GM06990 (cell line): Measurements from ENCODE around the gene MAN2B1.

ENCODE experiments used
- DNase-seq: peaks from one replicate; pipeline ENCODE4 v3.0.0-alpha.2; 2011; ENCODE audit not compliant: insufficient read length; ENCODE audit errors: extremely low read depth
- H3K27me3 ChIP-seq: replicated peaks from 2 replicates; pipeline ENCODE4 v1.6.0; 2011; ENCODE audit warnings: low read length; ENCODE audit not compliant: control insufficient read depth, insufficient read depth
- H3K36me3 ChIP-seq: 2 replicates; pipeline ENCODE4 v1.5.1; 2011; ENCODE audit warnings: low read length; ENCODE audit not compliant: control insufficient read depth, insufficient read depth
- H3K4me3 ChIP-seq: replicated peaks from 2 replicates; pipeline ENCODE4 v1.5.1; 2011; ENCODE audit warnings: low read depth, mild to moderate bottlenecking, control low read depth, low read length
- TF ChIP-seq, protein P1 (sequence below): IDR thresholded peaks from 2 replicates; pipeline ENCODE4 v1.5.1; 2011; ENCODE audit warnings: low read length, control low read depth, mild to moderate bottlenecking, inconsistent platforms; ENCODE audit not compliant: insufficient read depth, poor library complexity, severe bottlenecking

The MAN2B1 gene

DNA sequence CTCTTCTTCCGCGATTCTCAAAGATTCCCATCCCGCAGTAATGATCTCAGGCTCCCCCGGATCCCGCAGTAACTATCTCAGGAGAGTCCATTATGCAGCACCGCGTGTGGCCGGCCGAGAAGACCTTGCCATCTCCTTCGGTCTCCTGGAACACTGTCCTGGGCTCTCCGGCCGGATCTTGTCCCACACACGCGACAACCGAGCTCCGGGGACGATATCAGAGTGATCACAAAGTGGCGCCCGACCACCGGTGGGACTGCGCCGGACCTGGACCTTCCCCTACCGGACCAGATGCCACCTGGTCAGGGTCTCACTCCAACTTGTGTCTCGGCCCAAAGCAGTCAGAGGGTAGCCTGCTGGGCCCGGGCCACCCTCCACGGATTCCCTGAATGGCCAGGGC is 24.0 kb downstream of the MAN2B1 start:
- TF ChIP-seq, protein P1, sequence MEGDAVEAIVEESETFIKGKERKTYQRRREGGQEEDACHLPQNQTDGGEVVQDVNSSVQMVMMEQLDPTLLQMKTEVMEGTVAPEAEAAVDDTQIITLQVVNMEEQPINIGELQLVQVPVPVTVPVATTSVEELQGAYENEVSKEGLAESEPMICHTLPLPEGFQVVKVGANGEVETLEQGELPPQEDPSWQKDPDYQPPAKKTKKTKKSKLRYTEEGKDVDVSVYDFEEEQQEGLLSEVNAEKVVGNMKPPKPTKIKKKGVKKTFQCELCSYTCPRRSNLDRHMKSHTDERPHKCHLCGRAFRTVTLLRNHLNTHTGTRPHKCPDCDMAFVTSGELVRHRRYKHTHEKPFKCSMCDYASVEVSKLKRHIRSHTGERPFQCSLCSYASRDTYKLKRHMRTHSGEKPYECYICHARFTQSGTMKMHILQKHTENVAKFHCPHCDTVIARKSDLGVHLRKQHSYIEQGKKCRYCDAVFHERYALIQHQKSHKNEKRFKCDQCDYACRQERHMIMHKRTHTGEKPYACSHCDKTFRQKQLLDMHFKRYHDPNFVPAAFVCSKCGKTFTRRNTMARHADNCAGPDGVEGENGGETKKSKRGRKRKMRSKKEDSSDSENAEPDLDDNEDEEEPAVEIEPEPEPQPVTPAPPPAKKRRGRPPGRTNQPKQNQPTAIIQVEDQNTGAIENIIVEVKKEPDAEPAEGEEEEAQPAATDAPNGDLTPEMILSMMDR, result no peak
- no peak for DNase-seq
- no peaks in the 10 kb centered on the region for H3K27me3 ChIP-seq
- H3K36me3 ChIP-seq, result peaks cover 13% of the 10 kb centered on the region
- no peak overlapping the region for H3K4me3 ChIP-seq

DNA sequence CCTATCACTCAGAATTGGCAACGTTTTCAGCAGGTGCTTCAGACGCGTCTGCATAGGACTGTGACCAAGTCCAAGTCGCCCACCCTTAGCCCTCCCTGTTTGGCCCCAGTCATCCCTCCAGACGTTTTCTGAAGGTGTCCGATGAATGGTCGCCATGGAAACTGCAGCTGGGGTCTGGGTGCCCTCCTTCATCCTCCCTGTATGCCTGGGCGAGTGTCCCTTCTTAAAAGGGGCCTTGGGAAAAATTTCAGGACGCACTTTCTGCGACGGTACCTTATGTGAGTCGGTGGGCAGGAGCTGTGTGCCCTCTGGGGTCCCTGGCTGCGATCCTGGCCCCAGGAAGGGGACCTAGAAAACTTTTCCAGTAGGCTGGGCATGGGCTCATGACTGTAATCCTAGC is 25.1 kb downstream of the MAN2B1 start:
- no peak overlapping the region for H3K4me3 ChIP-seq
- DNase-seq, result no peak
- H3K27me3 ChIP-seq, result no peaks in the 10 kb centered on the region
- TF ChIP-seq, protein P1, result no peak
- H3K36me3 ChIP-seq, result peaks cover 7% of the 10 kb centered on the region

DNA sequence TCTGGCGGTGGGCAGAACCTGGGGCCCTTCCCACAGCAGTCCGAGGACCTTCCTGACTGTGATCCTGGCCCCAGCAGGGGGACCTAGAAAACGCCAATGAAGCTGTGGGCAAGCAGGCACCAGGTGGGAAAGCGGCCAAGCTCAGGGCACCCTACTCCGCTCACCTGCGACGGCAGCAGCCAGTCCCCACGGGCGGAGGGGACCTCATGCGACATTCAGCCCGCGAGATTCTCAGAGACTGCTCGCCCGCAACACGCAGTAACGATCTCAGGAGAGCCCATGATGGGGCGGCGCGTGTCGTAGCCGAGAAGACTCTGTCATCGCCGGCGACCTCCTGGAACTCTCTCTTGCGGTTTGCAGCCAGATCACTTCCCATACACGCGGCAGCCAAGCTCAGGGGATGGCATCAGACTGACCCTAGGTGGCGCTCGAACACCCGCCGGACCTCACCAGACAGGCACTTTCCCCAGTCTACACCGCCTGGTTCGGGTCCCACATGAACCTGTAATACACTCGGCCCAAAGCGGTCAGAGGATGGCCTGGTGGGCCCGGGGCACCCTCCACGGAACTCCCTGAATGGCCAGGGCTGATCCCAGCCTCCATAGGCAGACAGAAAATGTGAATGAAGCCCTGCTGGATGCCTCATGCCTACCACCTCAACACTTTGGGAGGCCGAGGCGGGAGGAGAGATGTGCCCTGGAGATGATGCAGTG is 26.5 kb downstream of the MAN2B1 start:
- Histone ChIP-seq H3K36me3 (peaks cover 3% of the 10 kb centered on the region), H3K27me3 (no peaks in the 10 kb centered on the region), H3K4me3 (no peak overlapping the region)
- TF ChIP-seq, protein P1, result peak; percentile 79
- peak; percentile 82 for DNase-seq

DNA sequence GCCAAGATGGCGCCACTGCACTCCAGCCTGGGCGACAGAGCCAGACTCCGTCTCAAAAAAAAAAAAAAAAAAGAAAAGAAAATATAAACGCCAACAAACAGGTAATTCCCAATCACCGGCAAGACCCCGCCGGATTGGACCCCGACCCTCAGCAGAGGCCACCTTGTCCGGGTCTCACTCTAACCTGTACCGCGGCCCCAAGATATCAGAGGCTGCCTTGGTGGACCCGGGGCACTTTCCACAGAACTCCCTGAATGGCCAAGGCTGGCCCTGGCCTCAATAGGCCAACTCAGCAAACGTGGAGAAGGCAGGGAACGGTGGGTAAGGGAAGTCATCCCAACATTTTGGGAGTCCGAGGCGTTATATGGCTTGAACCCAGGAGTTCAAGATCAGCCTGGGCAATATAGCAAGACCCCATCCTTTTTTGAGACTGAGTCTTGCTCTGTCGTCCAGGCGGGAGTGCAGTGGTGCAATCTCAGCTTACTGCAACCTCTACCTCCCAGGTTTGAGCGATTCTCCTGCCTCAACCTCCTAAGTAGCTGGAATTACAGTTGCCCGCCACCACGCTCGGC is 27.8 kb downstream of the MAN2B1 start:
- H3K27me3 ChIP-seq, result no peaks in the 10 kb centered on the region
- TF ChIP-seq, protein P1, result no peak
- H3K4me3 ChIP-seq, result no peak overlapping the region
- no peak for DNase-seq
- H3K36me3 ChIP-seq, result peaks cover 2% of the 10 kb centered on the region

DNA sequence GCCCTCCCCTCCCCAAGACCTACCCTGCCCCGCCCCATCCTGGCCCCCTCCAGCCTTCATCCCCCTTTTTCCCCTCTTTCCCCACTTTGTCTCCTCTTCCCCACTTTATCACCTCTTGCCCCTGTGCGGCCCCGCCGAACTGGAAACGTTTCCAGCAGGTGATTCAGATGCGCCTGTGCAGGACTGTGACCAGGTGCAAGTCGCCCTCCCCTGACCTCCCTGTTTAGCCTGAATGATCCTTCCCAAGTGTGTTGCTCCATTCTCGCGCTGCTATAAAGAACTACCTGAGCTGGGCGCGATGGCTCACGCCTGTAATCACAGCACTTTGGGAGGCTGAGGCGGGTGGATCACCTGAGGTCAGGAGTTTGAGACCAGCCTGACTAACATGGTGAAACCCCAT is 29.9 kb downstream of the MAN2B1 start:
- H3K36me3 ChIP-seq, result peaks cover 2% of the 10 kb centered on the region

More for the DNA sequence above, 29.9 kb downstream of the MAN2B1 start:
- Histone ChIP-seq H3K27me3 (no peaks in the 10 kb centered on the region), H3K4me3 (no peak overlapping the region)
- no peak for DNase-seq
- TF ChIP-seq, protein P1, result no peak
